CD4-positive, CD25-positive, alpha-beta regulatory T cell (primary cell): ENCODE measurements around the gene SSBP3. TPM values are rescaled to one million over a fixed set of nuclear protein-coding genes. Genes with fewer than 3 reads are reported as not detected.
A peak's percentile ranks its signal among the peaks of the same experiment; 100 is the strongest.

Source experiments
- ATAC-seq, 2 donors: fragments of 150-1000 bp; cut with Tn5 transposase; one replicate each; pipeline ENCODE4 v1.10.0; 2021; ENCODE audit warnings: low read depth in 2 of 2, moderate number of reproducible peaks in 2 of 2, moderate library complexity in 1 of 2
- DNase-seq, 3 donors: peaks; one replicate each; pipeline versions ENCODE4 v3.0.0 to v3.0.0-alpha.2; 2012 to 2022; ENCODE audit warnings: mixed read lengths in 1 of 3
- H3K27ac ChIP-seq: one replicate; pipeline ENCODE4 v1.7.0; 2013; ENCODE audit warnings: mild to moderate bottlenecking, low read length; ENCODE audit not compliant: insufficient read depth, poor library complexity, severe bottlenecking
- H3K27me3 ChIP-seq: one replicate; pipeline ENCODE4 v1.7.0; 2013; ENCODE audit warnings: low read length; ENCODE audit not compliant: control insufficient read depth, insufficient read depth
- H3K36me3 ChIP-seq: one replicate; pipeline ENCODE4 v1.7.0; 2013; ENCODE audit warnings: mild to moderate bottlenecking, low read length, moderate library complexity; ENCODE audit not compliant: control insufficient read depth, insufficient read depth
- H3K4me1 ChIP-seq: 2 replicates; pipeline ENCODE4 v1.7.0; 2013; ENCODE audit warnings: mild to moderate bottlenecking, low read length; ENCODE audit not compliant: insufficient read depth, control insufficient read depth, poor library complexity, severe bottlenecking
- H3K4me3 ChIP-seq: one replicate; pipeline ENCODE4 v1.7.0; 2013; ENCODE audit warnings: low read depth, mild to moderate bottlenecking, low read length, moderate library complexity
- H3K9me3 ChIP-seq, 2 experiments: 1 replicate in 1 of 2; 2 replicates in 1 of 2; pipeline ENCODE4 v1.7.0; 2013; ENCODE audit warnings: low read length in 2 of 2, mild to moderate bottlenecking in 1 of 2, moderate library complexity in 1 of 2; ENCODE audit not compliant: control insufficient read depth in 2 of 2
- H3K27ac Mint-ChIP-seq, 3 donors: one replicate each; pipeline ENCODE4 v1.8.0; 2020 to 2022; ENCODE audit warnings: mild to moderate bottlenecking in 3 of 3, mixed read lengths in 3 of 3, moderate library complexity in 2 of 3
- H3K27me3 Mint-ChIP-seq: one replicate; pipeline ENCODE4 v1.8.0; 2022; ENCODE audit warnings: mild to moderate bottlenecking, mixed read lengths
- H3K36me3 Mint-ChIP-seq: one replicate; pipeline ENCODE4 v1.8.0; 2020; ENCODE audit warnings: mixed read lengths
- H3K4me1 Mint-ChIP-seq, 4 donors: one replicate each; pipeline ENCODE4 v1.8.0; 2020 to 2022; ENCODE audit warnings: mixed read lengths in 4 of 4, mild to moderate bottlenecking in 1 of 4
- H3K4me3 Mint-ChIP-seq, 4 donors: one replicate each; pipeline ENCODE4 v1.8.0; 2020 to 2022; ENCODE audit warnings: mild to moderate bottlenecking in 4 of 4, mixed read lengths in 4 of 4, moderate library complexity in 3 of 4
- H3K9me3 Mint-ChIP-seq, 7 donors: one replicate each; pipeline ENCODE4 v1.8.0; 2020 to 2022; ENCODE audit warnings: mixed read lengths in 7 of 7, mild to moderate bottlenecking in 3 of 7, moderate library complexity in 2 of 7
- polyA plus RNA-seq, 4 donors: library from polyadenylated mRNA; unstranded; fragments of 300-500 nt; fragmentation: Illumina TruSeq; gene quantifications; one replicate each; pipeline ENCODE4 v1.2.3, GENCODE V29; 2021
- total RNA-seq: library from RNA; stranded (reverse); gene quantifications from one replicate; pipeline ENCODE4 v1.2.3, GENCODE V29; 2022

The SSBP3 gene
- total and polyA plus RNA-seq, 5 donors from 2014 or later = 5.4 to 30.6 (median 7.2) TPM

GRCh38 chr1:54317084-54317483 is 89.1 kb downstream of the SSBP3 start:
- H3K4me3 Mint-ChIP-seq = no peak overlapping the region
- no peak overlapping the region for H3K27ac ChIP-seq
- no peaks in the 10 kb centered on the region for H3K27me3 ChIP-seq
- H3K27ac Mint-ChIP-seq = no peak overlapping the region
- H3K36me3 ChIP-seq = no peaks in the 10 kb centered on the region
- no peaks in the 10 kb centered on the region for H3K9me3 ChIP-seq
- peaks cover 0 to 69% (median 18%) of the 10 kb centered on the region in 4 donors for H3K4me1 Mint-ChIP-seq
- H3K27me3 Mint-ChIP-seq = no peaks in the 10 kb centered on the region
- peaks cover 7% of the 10 kb centered on the region for H3K36me3 Mint-ChIP-seq
- DNase-seq (no peak), ATAC-seq (no peak)
- no peak overlapping the region for H3K4me3 ChIP-seq
- H3K4me1 ChIP-seq = peaks cover 7% of the 10 kb centered on the region
- H3K9me3 Mint-ChIP-seq = no peaks in the 10 kb centered on the region

- H3K4me3 ChIP-seq = no peak overlapping the region
- Mint-ChIP-seq H3K4me3 (no peak overlapping the region), H3K27ac (peak overlapping the region; percentile 38 to 82 (median 63)), H3K4me1 (peaks cover 0 to 72% (median 20%) of the 10 kb centered on the region in 4 donors), H3K9me3 (no peaks in the 10 kb centered on the region), H3K27me3 (no peaks in the 10 kb centered on the region), H3K36me3 (peaks cover 7% of the 10 kb centered on the region)
- H3K9me3 ChIP-seq = no peaks in the 10 kb centered on the region
- H3K36me3 ChIP-seq = no peaks in the 10 kb centered on the region
- peaks cover 7% of the 10 kb centered on the region for H3K4me1 ChIP-seq
- no peak for ATAC-seq
- H3K27ac ChIP-seq = no peak overlapping the region
- no peak for DNase-seq
- H3K27me3 ChIP-seq = no peaks in the 10 kb centered on the region
Measured at GRCh38 chr1:54315099-54315498, 91.1 kb downstream of the SSBP3 start.

- H3K27ac Mint-ChIP-seq = peak overlapping the region in 2 of 3 donors; percentile 38 to 63
- H3K27ac ChIP-seq = no peak overlapping the region
- H3K4me1 Mint-ChIP-seq = peaks cover 0 to 76% (median 20%) of the 10 kb centered on the region in 4 donors
Measured at GRCh38 chr1:54314696-54315095, 91.5 kb downstream of the SSBP3 start.

GRCh38 chr1:54312796-54313316 is 93.3 kb downstream of the SSBP3 start:
- H3K4me1 Mint-ChIP-seq = peaks cover 0 to 72% (median 17%) of the 10 kb centered on the region in 4 donors
- DNase-seq = peak in 1 of 3 donors; percentile 19

More at GRCh38 chr1:54314696-54315095, 91.5 kb downstream of the SSBP3 start:
- H3K4me1 ChIP-seq = peaks cover 7% of the 10 kb centered on the region
- Mint-ChIP-seq H3K27me3 (no peaks in the 10 kb centered on the region), H3K9me3 (no peaks in the 10 kb centered on the region), H3K4me3 (no peak overlapping the region), H3K36me3 (peaks cover 7% of the 10 kb centered on the region)
- H3K27me3 ChIP-seq = no peaks in the 10 kb centered on the region
- no peaks in the 10 kb centered on the region for H3K36me3 ChIP-seq
- H3K4me3 ChIP-seq = no peak overlapping the region
- no peak for ATAC-seq
- no peaks in the 10 kb centered on the region for H3K9me3 ChIP-seq
- no peak for DNase-seq

GRCh38 chr1:54311506-54311905 is 94.7 kb downstream of the SSBP3 start:
- no peak for ATAC-seq

More at GRCh38 chr1:54312796-54313316, 93.3 kb downstream of the SSBP3 start:
- peak overlapping the region in 2 of 3 donors; percentile 46 to 56 for H3K27ac Mint-ChIP-seq
- H3K4me3 ChIP-seq = no peak overlapping the region
- H3K27me3 Mint-ChIP-seq = no peaks in the 10 kb centered on the region
- ATAC-seq = no peak
- no peaks in the 10 kb centered on the region for H3K9me3 Mint-ChIP-seq
- H3K27ac ChIP-seq = no peak overlapping the region
- no peaks in the 10 kb centered on the region for H3K27me3 ChIP-seq
- no peaks in the 10 kb centered on the region for H3K36me3 ChIP-seq
- no peaks in the 10 kb centered on the region for H3K9me3 ChIP-seq
- peak overlapping the region in 1 of 4 donors; percentile 21 for H3K4me3 Mint-ChIP-seq
- H3K4me1 ChIP-seq = peaks cover 7% of the 10 kb centered on the region
- peaks cover 7% of the 10 kb centered on the region for H3K36me3 Mint-ChIP-seq

GRCh38 chr1:54310439-54311328 is 95.5 kb downstream of the SSBP3 start:
- no peaks in the 10 kb centered on the region for H3K9me3 Mint-ChIP-seq
- H3K27ac ChIP-seq = no peak overlapping the region
- H3K4me1 Mint-ChIP-seq = peaks cover 0 to 75% (median 20%) of the 10 kb centered on the region in 4 donors
- H3K9me3 ChIP-seq = no peaks in the 10 kb centered on the region
- H3K36me3 ChIP-seq = no peaks in the 10 kb centered on the region
- peaks cover 7% of the 10 kb centered on the region for H3K4me1 ChIP-seq
- ATAC-seq = no peak
- H3K27ac Mint-ChIP-seq = peak overlapping the region; percentile 65 to 74 (median 65)
- H3K4me3 Mint-ChIP-seq = peak overlapping the region in 2 of 4 donors; percentile 13 to 15
- no peak overlapping the region for H3K4me3 ChIP-seq
- no peak for DNase-seq
- H3K27me3 ChIP-seq = no peaks in the 10 kb centered on the region
- peaks cover 9% of the 10 kb centered on the region for H3K36me3 Mint-ChIP-seq
- H3K27me3 Mint-ChIP-seq = no peaks in the 10 kb centered on the region

More at GRCh38 chr1:54311506-54311905, 94.7 kb downstream of the SSBP3 start:
- no peak overlapping the region for H3K4me3 Mint-ChIP-seq
- H3K4me1 Mint-ChIP-seq = peaks cover 0 to 72% (median 18%) of the 10 kb centered on the region in 4 donors
- H3K27ac Mint-ChIP-seq = peak overlapping the region in 2 of 3 donors; percentile 38 to 65
- Histone ChIP-seq H3K27me3 (no peaks in the 10 kb centered on the region), H3K4me3 (no peak overlapping the region), H3K9me3 (no peaks in the 10 kb centered on the region), H3K27ac (no peak overlapping the region), H3K4me1 (peaks cover 7% of the 10 kb centered on the region), H3K36me3 (no peaks in the 10 kb centered on the region)
- H3K27me3 Mint-ChIP-seq = no peaks in the 10 kb centered on the region
- H3K36me3 Mint-ChIP-seq = peaks cover 9% of the 10 kb centered on the region
- no peak for DNase-seq
- H3K9me3 Mint-ChIP-seq = no peaks in the 10 kb centered on the region

GRCh38 chr1:54309631-54310366 is 96.4 kb downstream of the SSBP3 start:
- Histone ChIP-seq H3K9me3 (no peaks in the 10 kb centered on the region), H3K27ac (no peak overlapping the region), H3K4me1 (peaks cover 7% of the 10 kb centered on the region), H3K27me3 (no peaks in the 10 kb centered on the region), H3K4me3 (no peak overlapping the region), H3K36me3 (no peaks in the 10 kb centered on the region)
- DNase-seq (no peak), ATAC-seq (no peak)
- no peaks in the 10 kb centered on the region for H3K27me3 Mint-ChIP-seq
- H3K4me3 Mint-ChIP-seq = peak overlapping the region in 2 of 4 donors; percentile 35 to 41
- H3K36me3 Mint-ChIP-seq = peaks cover 5% of the 10 kb centered on the region
- H3K27ac Mint-ChIP-seq = peak overlapping the region; percentile 26 to 36 (median 35)
- H3K9me3 Mint-ChIP-seq = no peaks in the 10 kb centered on the region
- peaks cover 0 to 72% (median 21%) of the 10 kb centered on the region in 4 donors for H3K4me1 Mint-ChIP-seq
